Measurements from ENCODE around the gene CARNS1.

DNA sequence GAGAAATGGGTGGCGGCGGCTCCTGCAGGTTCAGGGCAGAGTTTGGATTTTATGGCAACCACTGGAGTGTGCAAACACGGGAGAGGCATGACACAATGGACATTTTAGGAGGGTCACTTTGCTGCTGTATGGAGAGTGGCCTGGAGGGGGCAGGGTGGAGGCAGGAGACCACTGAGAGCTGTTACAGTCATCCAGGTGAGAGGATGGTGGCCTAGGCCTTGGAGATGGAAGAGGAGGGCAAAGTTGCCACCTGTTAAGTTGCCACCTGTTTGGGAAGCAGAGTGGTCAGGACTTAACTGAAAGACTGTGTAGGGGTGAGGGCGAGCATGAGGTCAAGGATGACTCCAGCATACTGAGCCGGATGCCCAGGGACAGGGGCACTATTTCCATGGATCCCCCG lies 26.0 kb upstream of the CARNS1 start:
- no peak for TF ChIP-seq POLR2AphosphoS5 (IDR thresholded peaks at IDR 0.05)
- TF ChIP-seq, protein P1, sequence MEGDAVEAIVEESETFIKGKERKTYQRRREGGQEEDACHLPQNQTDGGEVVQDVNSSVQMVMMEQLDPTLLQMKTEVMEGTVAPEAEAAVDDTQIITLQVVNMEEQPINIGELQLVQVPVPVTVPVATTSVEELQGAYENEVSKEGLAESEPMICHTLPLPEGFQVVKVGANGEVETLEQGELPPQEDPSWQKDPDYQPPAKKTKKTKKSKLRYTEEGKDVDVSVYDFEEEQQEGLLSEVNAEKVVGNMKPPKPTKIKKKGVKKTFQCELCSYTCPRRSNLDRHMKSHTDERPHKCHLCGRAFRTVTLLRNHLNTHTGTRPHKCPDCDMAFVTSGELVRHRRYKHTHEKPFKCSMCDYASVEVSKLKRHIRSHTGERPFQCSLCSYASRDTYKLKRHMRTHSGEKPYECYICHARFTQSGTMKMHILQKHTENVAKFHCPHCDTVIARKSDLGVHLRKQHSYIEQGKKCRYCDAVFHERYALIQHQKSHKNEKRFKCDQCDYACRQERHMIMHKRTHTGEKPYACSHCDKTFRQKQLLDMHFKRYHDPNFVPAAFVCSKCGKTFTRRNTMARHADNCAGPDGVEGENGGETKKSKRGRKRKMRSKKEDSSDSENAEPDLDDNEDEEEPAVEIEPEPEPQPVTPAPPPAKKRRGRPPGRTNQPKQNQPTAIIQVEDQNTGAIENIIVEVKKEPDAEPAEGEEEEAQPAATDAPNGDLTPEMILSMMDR (IDR thresholded peaks at IDR 0.05) = peak; percentile 45 to 68 (median 51)
- TF ChIP-seq POLR2A (IDR thresholded peaks at IDR 0.05) = no peak
- no peak for TF ChIP-seq EP300 (IDR thresholded peaks at IDR 0.05; ENCODE audit: low read depth)
